Measurements from ENCODE around the gene WSB1.

The WSB1 gene

DNA sequence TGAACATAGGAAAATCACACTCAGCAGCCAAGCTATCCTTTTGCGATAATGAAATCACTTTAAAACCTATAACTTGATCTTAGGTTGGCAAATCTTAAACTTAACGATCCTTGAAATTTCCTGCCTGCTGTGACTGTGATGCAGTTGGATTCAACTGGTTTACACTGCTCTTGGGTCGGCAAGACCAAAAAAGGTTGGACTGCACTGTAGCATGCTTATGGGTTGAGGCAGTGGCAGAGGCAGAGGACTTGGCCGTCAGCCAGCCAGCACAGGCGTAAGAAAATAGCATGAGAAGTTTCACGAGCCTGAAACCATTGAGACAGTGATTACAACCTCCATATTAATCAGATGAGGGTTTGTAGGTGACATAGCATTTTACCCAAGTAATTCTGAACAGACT is 21.4 kb downstream of the WSB1 start:
- Mint-ChIP-seq H3K9me3 (no peaks in the 10 kb centered on the region), H3K36me3 (ENCODE audit: low read depth) (peaks cover 100% of the 10 kb centered on the region), H3K27me3 (no peaks in the 10 kb centered on the region), H3K27ac (no peak overlapping the region), H3K4me3 (no peak overlapping the region), H3K4me1 (ENCODE audit: low read depth) (peaks cover 15% of the 10 kb centered on the region)
- intact Hi-C loops (cut with micrococcal nuclease) = no loop called here

- intact Hi-C loops (cut with micrococcal nuclease) = no loop called here
- H3K4me1 Mint-ChIP-seq (ENCODE audit: low read depth) = peaks cover 21% of the 10 kb centered on the region
- H3K36me3 Mint-ChIP-seq (ENCODE audit: low read depth) = peaks cover 100% of the 10 kb centered on the region
- H3K27ac Mint-ChIP-seq = no peak overlapping the region
- no peaks in the 10 kb centered on the region for H3K9me3 Mint-ChIP-seq
- H3K27me3 Mint-ChIP-seq = no peaks in the 10 kb centered on the region
- H3K4me3 Mint-ChIP-seq = no peak overlapping the region
Observed at GRCh38 chr17:27315796-27316465, 22.0 kb downstream of the WSB1 start.

- Mint-ChIP-seq H3K9me3 (no peaks in the 10 kb centered on the region), H3K27me3 (no peaks in the 10 kb centered on the region), H3K27ac (no peak overlapping the region), H3K36me3 (ENCODE audit: low read depth) (peaks cover 78% of the 10 kb centered on the region), H3K4me1 (ENCODE audit: low read depth) (peaks cover 38% of the 10 kb centered on the region), H3K4me3 (no peak overlapping the region)
- intact Hi-C loops (cut with micrococcal nuclease) = no loop called here
Observed at GRCh38 chr17:27318228-27318627, 24.3 kb downstream of the WSB1 start.

DNA sequence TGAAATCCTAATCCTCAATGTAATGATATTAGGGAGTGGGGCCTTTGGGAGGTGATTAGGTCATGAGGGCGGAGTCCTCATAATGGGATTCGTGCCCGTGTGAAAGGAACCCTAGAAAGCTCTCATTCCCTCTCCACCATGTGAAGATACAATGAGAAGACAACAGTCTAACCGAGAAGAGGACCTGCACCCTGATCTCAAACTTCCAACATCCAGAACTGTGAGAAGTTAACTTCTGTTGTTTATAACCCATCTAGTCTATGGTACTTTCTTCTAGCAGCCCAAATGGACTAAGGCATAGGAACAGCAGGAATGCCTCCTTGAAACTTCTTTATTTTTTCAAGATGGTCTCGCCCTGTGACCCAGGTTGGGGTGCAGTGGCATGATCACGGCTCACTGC is 24.7 kb downstream of the WSB1 start:
- no peak overlapping the region for H3K27ac Mint-ChIP-seq
- H3K4me1 Mint-ChIP-seq (ENCODE audit: low read depth) = peaks cover 42% of the 10 kb centered on the region
- peaks cover 74% of the 10 kb centered on the region for H3K36me3 Mint-ChIP-seq (ENCODE audit: low read depth)
- H3K4me3 Mint-ChIP-seq = no peak overlapping the region
- intact Hi-C loops (cut with micrococcal nuclease) = no loop called here
- H3K9me3 Mint-ChIP-seq = no peaks in the 10 kb centered on the region
- H3K27me3 Mint-ChIP-seq = no peaks in the 10 kb centered on the region

GRCh38 chr17:27319541-27320221 is 25.8 kb downstream of the WSB1 start:
- Mint-ChIP-seq H3K36me3 (ENCODE audit: low read depth) (peaks cover 64% of the 10 kb centered on the region), H3K4me1 (ENCODE audit: low read depth) (peaks cover 52% of the 10 kb centered on the region), H3K27ac (no peak overlapping the region), H3K27me3 (no peaks in the 10 kb centered on the region), H3K4me3 (no peak overlapping the region), H3K9me3 (no peaks in the 10 kb centered on the region)
- intact Hi-C loops (cut with micrococcal nuclease) = no loop called here

DNA sequence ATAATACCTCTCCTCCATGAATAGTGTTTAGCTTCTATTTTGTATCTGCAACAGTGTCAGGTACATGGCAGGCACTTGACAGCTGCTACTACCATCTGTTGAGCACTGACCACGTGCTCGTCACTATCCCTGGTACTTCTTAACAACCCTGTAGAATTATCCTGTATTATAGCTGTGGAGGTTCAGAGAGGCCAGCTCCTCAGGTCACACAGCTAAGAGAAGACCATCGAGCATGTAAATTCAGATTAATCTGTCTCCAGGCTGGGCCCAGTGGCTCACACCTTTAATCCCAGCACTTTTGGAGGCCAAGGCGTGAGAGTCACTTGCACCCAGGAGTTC is 26.3 kb downstream of the WSB1 start:
- no peak overlapping the region for H3K4me3 Mint-ChIP-seq
- H3K4me1 Mint-ChIP-seq (ENCODE audit: low read depth) = peaks cover 57% of the 10 kb centered on the region
- no peaks in the 10 kb centered on the region for H3K27me3 Mint-ChIP-seq
- H3K36me3 Mint-ChIP-seq (ENCODE audit: low read depth) = peaks cover 59% of the 10 kb centered on the region
- intact Hi-C loops (cut with micrococcal nuclease) = no loop called here
- H3K9me3 Mint-ChIP-seq = no peaks in the 10 kb centered on the region
- H3K27ac Mint-ChIP-seq = peak overlapping the region; percentile 77

DNA sequence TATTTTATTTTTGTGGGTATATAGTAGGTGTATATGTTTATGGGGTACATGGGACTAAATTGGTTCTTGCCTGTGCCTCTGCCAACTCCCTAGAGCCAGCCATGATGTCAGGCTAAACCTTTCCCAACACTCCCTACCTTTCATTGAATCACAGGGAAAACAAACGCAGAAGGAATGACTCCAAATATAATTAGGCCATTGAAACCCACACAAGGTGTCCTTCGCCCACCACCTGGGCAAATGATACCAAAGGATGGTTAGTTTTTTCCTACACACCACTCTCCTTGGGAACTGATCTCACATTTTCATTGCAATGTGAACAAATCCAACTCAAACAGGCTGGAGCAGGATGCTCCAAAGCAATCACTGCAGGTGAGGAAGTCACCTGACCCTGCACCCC is 27.5 kb downstream of the WSB1 start:
- peaks cover 63% of the 10 kb centered on the region for H3K4me1 Mint-ChIP-seq (ENCODE audit: low read depth)
- no peaks in the 10 kb centered on the region for H3K27me3 Mint-ChIP-seq
- no peak overlapping the region for H3K4me3 Mint-ChIP-seq
- H3K27ac Mint-ChIP-seq = peak overlapping the region; percentile 77
- intact Hi-C loops (cut with micrococcal nuclease) = no loop called here
- peaks cover 47% of the 10 kb centered on the region for H3K36me3 Mint-ChIP-seq (ENCODE audit: low read depth)
- H3K9me3 Mint-ChIP-seq = no peaks in the 10 kb centered on the region

DNA sequence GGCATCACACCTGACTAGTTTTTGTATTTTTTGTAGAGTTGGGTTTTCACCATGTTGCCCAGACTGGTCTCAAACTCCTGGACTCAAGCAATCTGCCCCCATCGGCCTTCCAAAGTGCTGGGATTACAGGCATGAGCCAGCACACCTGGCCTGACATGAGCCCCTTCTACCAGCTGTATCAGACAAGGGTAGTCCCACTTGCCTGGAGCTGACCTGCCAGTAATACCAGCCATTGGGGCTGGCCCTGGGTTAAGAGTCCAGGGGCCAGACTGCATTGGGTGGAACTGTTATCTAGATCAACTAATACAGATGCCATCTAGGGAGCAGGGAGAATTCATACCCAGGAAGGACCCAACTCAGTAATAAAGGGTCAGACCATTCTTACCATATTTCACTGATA is 28.1 kb downstream of the WSB1 start:
- H3K9me3 Mint-ChIP-seq = no peaks in the 10 kb centered on the region

DNA sequence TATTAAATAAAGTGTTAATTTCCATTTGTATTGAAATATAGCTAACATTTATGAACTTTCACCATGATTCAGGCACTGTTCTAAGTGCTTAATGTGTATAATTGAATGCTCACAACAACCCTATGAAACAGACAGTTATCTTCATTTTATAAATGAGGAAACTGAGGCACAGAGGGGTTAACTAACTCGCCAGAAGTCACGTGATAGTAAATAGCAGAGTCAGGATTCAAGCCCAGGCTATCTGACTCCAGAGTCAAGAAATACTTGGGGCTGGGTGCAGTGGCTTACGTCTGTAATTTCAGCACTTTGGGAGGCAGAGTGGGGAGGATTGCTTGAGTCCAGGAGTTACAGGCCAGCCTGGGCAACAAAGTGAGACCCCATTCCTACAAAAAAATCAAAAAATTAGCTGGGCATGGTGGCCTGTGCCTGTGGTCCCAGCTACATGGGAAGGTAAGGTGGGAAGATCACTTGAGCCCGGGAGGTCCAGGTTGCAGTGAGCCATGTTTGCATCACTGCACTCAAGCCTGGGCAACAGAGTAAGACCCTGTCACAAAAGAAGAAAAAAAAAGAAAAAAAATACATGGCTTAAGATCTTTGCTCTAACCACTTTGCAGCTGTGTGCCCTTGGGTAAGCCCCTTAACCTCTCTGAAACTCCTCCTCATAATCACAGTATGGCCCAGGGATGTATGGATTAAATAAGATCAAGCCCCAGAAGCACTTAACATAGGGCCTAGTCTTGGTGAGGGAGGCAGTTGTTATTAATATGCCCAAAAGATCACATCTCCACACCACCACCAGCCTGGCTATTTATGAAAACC is 29.0 kb downstream of the WSB1 start:
- Mint-ChIP-seq H3K4me3 (no peak overlapping the region), H3K4me1 (ENCODE audit: low read depth) (peaks cover 63% of the 10 kb centered on the region), H3K27me3 (no peaks in the 10 kb centered on the region), H3K9me3 (no peaks in the 10 kb centered on the region), H3K36me3 (ENCODE audit: low read depth) (peaks cover 32% of the 10 kb centered on the region), H3K27ac (peak overlapping the region; percentile 78)
- intact Hi-C loops (cut with micrococcal nuclease) = no loop called here

More for the DNA sequence above, 28.1 kb downstream of the WSB1 start:
- H3K36me3 Mint-ChIP-seq (ENCODE audit: low read depth) = peaks cover 40% of the 10 kb centered on the region
- peak overlapping the region; percentile 77 for H3K27ac Mint-ChIP-seq
- intact Hi-C loops (cut with micrococcal nuclease) = no loop called here
- H3K4me1 Mint-ChIP-seq (ENCODE audit: low read depth) = peaks cover 63% of the 10 kb centered on the region
- H3K4me3 Mint-ChIP-seq = no peak overlapping the region
- no peaks in the 10 kb centered on the region for H3K27me3 Mint-ChIP-seq

GRCh38 chr17:27323538-27324215 is 29.8 kb downstream of the WSB1 start:
- intact Hi-C loops (cut with micrococcal nuclease) = no loop called here
- Mint-ChIP-seq H3K4me3 (no peak overlapping the region), H3K4me1 (ENCODE audit: low read depth) (peaks cover 65% of the 10 kb centered on the region), H3K27me3 (no peaks in the 10 kb centered on the region), H3K9me3 (no peaks in the 10 kb centered on the region), H3K27ac (peak overlapping the region; percentile 78), H3K36me3 (ENCODE audit: low read depth) (peaks cover 24% of the 10 kb centered on the region)

- Mint-ChIP-seq H3K9me3 (no peaks in the 10 kb centered on the region), H3K27me3 (no peaks in the 10 kb centered on the region), H3K27ac (peak overlapping the region; percentile 67), H3K4me3 (no peak overlapping the region), H3K36me3 (ENCODE audit: low read depth) (peaks cover 12% of the 10 kb centered on the region), H3K4me1 (ENCODE audit: low read depth) (peaks cover 63% of the 10 kb centered on the region)
- intact Hi-C loops (cut with micrococcal nuclease) = no loop called here
Observed at GRCh38 chr17:27324771-27325339, 30.9 kb downstream of the WSB1 start.

DNA sequence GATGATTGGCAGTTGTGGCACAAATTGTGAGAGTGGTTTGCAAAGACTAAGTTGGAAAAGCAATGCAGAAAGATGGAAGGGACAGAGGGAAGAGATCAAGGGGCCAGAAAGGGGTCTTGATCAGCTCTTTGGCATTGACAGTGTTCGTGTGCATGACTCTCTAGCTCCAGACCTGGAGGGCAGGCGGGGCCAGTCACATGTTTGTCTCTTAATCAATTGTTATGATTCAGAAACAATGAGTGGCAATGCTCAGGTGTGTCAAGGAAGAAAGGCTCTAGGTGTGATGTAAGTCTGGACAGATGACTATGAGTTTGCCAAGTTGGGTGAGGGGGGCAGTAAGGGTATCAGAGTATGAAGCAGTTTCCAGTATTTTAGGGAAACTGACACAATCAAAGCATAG is 32.1 kb downstream of the WSB1 start:
- peak overlapping the region; percentile 67 for H3K27ac Mint-ChIP-seq
- H3K9me3 Mint-ChIP-seq = no peaks in the 10 kb centered on the region
- H3K4me3 Mint-ChIP-seq = no peak overlapping the region
- peaks cover 51% of the 10 kb centered on the region for H3K4me1 Mint-ChIP-seq (ENCODE audit: low read depth)
- no peaks in the 10 kb centered on the region for H3K27me3 Mint-ChIP-seq
- peaks cover under 1% of the 10 kb centered on the region for H3K36me3 Mint-ChIP-seq (ENCODE audit: low read depth)
- intact Hi-C loops (cut with micrococcal nuclease) = no loop called here

- Mint-ChIP-seq H3K27ac (no peak overlapping the region), H3K4me1 (ENCODE audit: low read depth) (peaks cover 55% of the 10 kb centered on the region), H3K4me3 (no peak overlapping the region), H3K36me3 (ENCODE audit: low read depth) (no peaks in the 10 kb centered on the region), H3K9me3 (no peaks in the 10 kb centered on the region), H3K27me3 (no peaks in the 10 kb centered on the region)
- intact Hi-C loops (cut with micrococcal nuclease) = no loop called here
Observed at GRCh38 chr17:27326585-27326984, 32.7 kb downstream of the WSB1 start.

All from dendritic cell treated with granulocyte-macrophage colony-stimulating factor and Interleukin-4, amounts not matched to agents 40 ng/mL and 50 ng/mL, for 4 days (primary cell).